ENCODE measurements around the gene TRAPPC2L. TPM values are rescaled to one million over a fixed set of nuclear protein-coding genes. Genes with fewer than 3 reads are reported as not detected.

TRAPPC2L gene
- total RNA-seq, 1 experiment from 2014 or later: 79.1 TPM

DNA sequence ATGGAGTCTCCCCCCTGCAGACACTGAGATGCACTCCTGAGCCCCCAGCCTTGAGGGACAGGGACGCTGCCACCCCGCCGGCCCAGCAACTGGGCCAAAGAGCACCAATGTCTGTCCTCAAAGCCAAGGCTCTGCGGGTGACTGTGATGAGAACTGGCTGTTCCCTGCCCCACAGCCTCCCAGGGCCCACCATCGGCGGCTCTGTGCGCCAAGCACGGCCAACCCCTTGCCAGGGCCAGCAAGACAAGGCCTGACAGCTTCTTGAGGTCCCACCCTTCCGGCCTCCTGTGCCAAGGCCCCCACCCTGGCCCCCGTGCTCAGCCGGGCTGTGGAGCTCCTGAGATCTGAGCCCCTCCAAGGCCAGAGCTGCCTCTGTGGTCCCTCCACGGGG lies 43.7 kb downstream of the TRAPPC2L start:
- DNase-seq: no peak
- H3K27me3 Mint-ChIP-seq (ENCODE audit: unreplicated experiment): peaks cover 88% of the 10 kb centered on the region
- CTCF ChIA-PET: interaction anchor here (1.2 kb wide), 1 partner anchor 152 kb away, joined by 3 read pairs; no protein-coding TSS in a partner anchor
- no peaks in the 10 kb centered on the region for H3K4me1 Mint-ChIP-seq (ENCODE audit: low read depth, unreplicated experiment)
- intact Hi-C loops (cut with micrococcal nuclease; ENCODE audit: unreplicated experiment): no loop called here
- H3K9me3 Mint-ChIP-seq (ENCODE audit: low read depth, unreplicated experiment): no peaks in the 10 kb centered on the region
- H3K4me3 Mint-ChIP-seq (ENCODE audit: low read depth, unreplicated experiment): no peak overlapping the region
- peaks cover 4% of the 10 kb centered on the region for H3K36me3 Mint-ChIP-seq (ENCODE audit: insufficient read depth, unreplicated experiment)
- no peak overlapping the region for H3K27ac Mint-ChIP-seq (ENCODE audit: unreplicated experiment)
- TF ChIP-seq, protein P1, sequence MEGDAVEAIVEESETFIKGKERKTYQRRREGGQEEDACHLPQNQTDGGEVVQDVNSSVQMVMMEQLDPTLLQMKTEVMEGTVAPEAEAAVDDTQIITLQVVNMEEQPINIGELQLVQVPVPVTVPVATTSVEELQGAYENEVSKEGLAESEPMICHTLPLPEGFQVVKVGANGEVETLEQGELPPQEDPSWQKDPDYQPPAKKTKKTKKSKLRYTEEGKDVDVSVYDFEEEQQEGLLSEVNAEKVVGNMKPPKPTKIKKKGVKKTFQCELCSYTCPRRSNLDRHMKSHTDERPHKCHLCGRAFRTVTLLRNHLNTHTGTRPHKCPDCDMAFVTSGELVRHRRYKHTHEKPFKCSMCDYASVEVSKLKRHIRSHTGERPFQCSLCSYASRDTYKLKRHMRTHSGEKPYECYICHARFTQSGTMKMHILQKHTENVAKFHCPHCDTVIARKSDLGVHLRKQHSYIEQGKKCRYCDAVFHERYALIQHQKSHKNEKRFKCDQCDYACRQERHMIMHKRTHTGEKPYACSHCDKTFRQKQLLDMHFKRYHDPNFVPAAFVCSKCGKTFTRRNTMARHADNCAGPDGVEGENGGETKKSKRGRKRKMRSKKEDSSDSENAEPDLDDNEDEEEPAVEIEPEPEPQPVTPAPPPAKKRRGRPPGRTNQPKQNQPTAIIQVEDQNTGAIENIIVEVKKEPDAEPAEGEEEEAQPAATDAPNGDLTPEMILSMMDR (IDR thresholded peaks at IDR 0.05; ENCODE audit: unreplicated experiment): no peak
- BruUV-seq (replicated peaks): no TSS peak

DNA sequence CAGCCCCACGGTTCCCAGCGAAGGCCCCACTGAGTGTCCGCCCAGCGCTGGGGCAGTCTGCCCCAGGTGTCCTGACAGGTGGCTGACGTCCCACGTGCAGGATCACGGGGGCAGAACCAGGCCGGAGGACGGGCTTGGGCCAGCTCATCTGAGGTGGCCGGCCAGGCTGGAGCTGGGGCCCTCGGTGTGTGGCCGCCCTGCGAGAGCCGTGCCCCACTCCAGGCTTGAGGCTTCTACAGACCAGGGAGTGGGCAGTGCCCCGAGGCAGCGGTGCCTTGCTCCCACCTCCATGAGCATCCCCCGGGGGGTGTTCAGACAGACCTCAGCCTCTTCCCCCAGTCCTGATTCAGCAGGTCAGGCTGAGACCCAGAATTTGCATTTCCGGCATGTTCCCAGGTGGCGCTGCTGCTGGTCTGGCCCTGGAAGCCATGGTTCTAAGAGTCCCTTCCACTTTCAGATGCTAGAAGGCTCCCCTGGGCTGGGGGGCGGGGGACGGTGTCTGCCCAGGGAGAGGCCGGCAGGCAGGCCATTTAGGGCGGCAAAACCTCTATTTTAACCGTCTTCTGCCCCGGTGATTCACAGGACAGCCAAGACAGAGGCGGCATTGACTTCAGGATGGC lies 44.9 kb downstream of the TRAPPC2L start:
- TF ChIP-seq, protein P1 (IDR thresholded peaks at IDR 0.05; ENCODE audit: unreplicated experiment): no peak
- no TSS peak for BruUV-seq (replicated peaks)
- CTCF ChIA-PET: interaction anchor here (1.2 kb wide), 1 partner anchor 151 kb away, joined by 3 read pairs; no protein-coding TSS in a partner anchor

DNA sequence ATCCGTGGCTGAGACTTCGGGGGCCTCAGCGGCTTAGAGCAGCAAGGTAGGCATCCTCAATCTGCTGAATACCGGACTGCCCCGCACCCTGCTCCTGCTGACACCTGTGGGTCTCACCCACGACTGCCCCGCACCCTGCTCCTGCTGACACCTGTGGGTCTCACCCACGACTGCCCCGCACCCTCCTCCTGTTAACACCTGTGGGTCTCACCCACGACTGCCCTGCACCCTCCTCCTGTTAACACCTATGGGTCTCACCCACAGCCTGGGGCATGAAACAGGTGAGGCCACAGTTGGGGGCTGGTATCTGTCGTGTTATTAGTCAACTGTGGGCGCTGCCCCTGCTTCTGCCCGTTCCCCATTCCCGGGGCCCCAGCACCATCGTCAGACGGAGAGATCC lies 45.8 kb downstream of the TRAPPC2L start:
- CTCF ChIA-PET: no interaction called here
- intact Hi-C loops (cut with micrococcal nuclease; ENCODE audit: unreplicated experiment): no loop called here
- H3K4me1 Mint-ChIP-seq (ENCODE audit: low read depth, unreplicated experiment): no peaks in the 10 kb centered on the region
- no peak overlapping the region for H3K27ac Mint-ChIP-seq (ENCODE audit: unreplicated experiment)
- TF ChIP-seq, protein P1 (IDR thresholded peaks at IDR 0.05; ENCODE audit: unreplicated experiment): no peak
- H3K36me3 Mint-ChIP-seq (ENCODE audit: insufficient read depth, unreplicated experiment): peaks cover 4% of the 10 kb centered on the region
- H3K27me3 Mint-ChIP-seq (ENCODE audit: unreplicated experiment): peaks cover 80% of the 10 kb centered on the region
- BruUV-seq (replicated peaks): no TSS peak
- H3K4me3 Mint-ChIP-seq (ENCODE audit: low read depth, unreplicated experiment): no peak overlapping the region
- H3K9me3 Mint-ChIP-seq (ENCODE audit: low read depth, unreplicated experiment): no peaks in the 10 kb centered on the region
- DNase-seq: no peak

More for the DNA sequence above, 44.9 kb downstream of the TRAPPC2L start:
- H3K4me1 Mint-ChIP-seq (ENCODE audit: low read depth, unreplicated experiment): no peaks in the 10 kb centered on the region
- no peak overlapping the region for H3K27ac Mint-ChIP-seq (ENCODE audit: unreplicated experiment)
- intact Hi-C loops (cut with micrococcal nuclease; ENCODE audit: unreplicated experiment): no loop called here
- H3K4me3 Mint-ChIP-seq (ENCODE audit: low read depth, unreplicated experiment): no peak overlapping the region
- peak; percentile 49 for DNase-seq
- no peaks in the 10 kb centered on the region for H3K9me3 Mint-ChIP-seq (ENCODE audit: low read depth, unreplicated experiment)
- H3K36me3 Mint-ChIP-seq (ENCODE audit: insufficient read depth, unreplicated experiment): peaks cover 4% of the 10 kb centered on the region
- H3K27me3 Mint-ChIP-seq (ENCODE audit: unreplicated experiment): peaks cover 86% of the 10 kb centered on the region

DNA sequence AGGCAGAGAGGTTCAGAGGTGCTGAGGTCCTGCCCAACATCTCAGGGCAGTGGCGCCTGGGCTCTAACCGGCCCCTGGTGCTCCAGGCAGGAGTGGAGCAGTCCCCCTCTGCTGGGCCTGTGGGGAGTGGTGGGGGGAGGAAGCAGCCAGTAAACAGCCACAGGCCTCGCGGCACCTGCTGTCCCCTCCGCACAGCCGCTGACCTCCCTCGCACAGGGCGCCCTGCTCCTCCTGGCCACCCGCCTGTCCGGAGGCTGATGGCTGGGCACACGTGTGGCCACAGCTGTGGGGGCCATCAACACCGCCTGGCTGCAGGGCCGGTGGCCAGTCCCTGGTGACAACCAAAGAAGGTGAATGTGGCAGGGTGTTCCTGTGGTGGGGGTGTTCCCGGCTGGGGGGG lies 46.3 kb downstream of the TRAPPC2L start:
- peaks cover 75% of the 10 kb centered on the region for H3K27me3 Mint-ChIP-seq (ENCODE audit: unreplicated experiment)
- CTCF ChIA-PET: interaction anchor here (0.7 kb wide), 1 partner anchor 83 kb away, joined by 3 read pairs; no protein-coding TSS in a partner anchor
- no TSS peak for BruUV-seq (replicated peaks)
- no peak overlapping the region for H3K27ac Mint-ChIP-seq (ENCODE audit: unreplicated experiment)
- no peaks in the 10 kb centered on the region for H3K9me3 Mint-ChIP-seq (ENCODE audit: low read depth, unreplicated experiment)
- H3K4me3 Mint-ChIP-seq (ENCODE audit: low read depth, unreplicated experiment): no peak overlapping the region
- H3K36me3 Mint-ChIP-seq (ENCODE audit: insufficient read depth, unreplicated experiment): peaks cover 4% of the 10 kb centered on the region
- intact Hi-C loops (cut with micrococcal nuclease; ENCODE audit: unreplicated experiment): no loop called here
- TF ChIP-seq, protein P1 (IDR thresholded peaks at IDR 0.05; ENCODE audit: unreplicated experiment): no peak
- DNase-seq: no peak
- H3K4me1 Mint-ChIP-seq (ENCODE audit: low read depth, unreplicated experiment): no peaks in the 10 kb centered on the region
